HG02938 (cell line): ENCODE data around the gene CXCL16.

ENCODE experiments used
- ATAC-seq: cut with Tn5 transposase; IDR thresholded peaks from one replicate; pipeline ENCODE4 v1.9.1; 2021; ENCODE audit warnings: mild to moderate bottlenecking, moderate library complexity; ENCODE audit not compliant: unreplicated experiment

The CXCL16 gene, protein sequence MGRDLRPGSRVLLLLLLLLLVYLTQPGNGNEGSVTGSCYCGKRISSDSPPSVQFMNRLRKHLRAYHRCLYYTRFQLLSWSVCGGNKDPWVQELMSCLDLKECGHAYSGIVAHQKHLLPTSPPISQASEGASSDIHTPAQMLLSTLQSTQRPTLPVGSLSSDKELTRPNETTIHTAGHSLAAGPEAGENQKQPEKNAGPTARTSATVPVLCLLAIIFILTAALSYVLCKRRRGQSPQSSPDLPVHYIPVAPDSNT

GRCh38 chr17:4739122-4740024 lies at the start of gene CXCL16, which contains the start of gene ZMYND15:
CXCL16 (minus strand) TSS chr17:4739928; CDS start chr17:4739339, 589 bp downstream.
ZMYND15 (plus strand) TSS chr17:4739833; CDS start chr17:4740549, 716 bp downstream.
- ATAC-seq = no peak

- no peak for ATAC-seq
Observed at GRCh38 chr17:4788807-4789700, 49.3 kb upstream of the CXCL16 start, which contains the start of gene GLTPD2. GLTPD2 (plus strand) TSS chr17:4788964; CDS start chr17:4789012, 48 bp downstream.

GRCh38 chr17:4788159-4788806 lies 48.6 kb upstream of the CXCL16 start:
- no peak for ATAC-seq

DNA sequence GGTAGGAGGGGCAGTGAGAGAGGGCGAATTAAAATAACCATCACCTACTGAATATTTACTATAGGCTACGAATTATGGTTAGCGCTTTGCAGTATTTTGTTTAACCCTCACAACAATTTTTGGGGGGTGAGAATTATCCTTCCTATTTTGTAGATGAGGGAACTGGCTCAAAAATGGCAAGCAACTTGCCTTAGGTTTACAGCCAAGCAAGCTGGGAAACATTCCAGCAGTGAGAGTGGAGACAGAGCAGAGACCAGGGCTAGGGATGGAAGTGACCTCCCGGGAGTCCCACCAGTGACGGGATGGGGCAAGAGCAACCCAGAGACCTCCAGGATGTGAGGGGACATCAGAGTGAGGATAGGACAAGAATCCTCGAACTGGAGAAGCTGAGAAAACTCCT lies 46.8 kb upstream of the CXCL16 start:
- no peak for ATAC-seq

DNA sequence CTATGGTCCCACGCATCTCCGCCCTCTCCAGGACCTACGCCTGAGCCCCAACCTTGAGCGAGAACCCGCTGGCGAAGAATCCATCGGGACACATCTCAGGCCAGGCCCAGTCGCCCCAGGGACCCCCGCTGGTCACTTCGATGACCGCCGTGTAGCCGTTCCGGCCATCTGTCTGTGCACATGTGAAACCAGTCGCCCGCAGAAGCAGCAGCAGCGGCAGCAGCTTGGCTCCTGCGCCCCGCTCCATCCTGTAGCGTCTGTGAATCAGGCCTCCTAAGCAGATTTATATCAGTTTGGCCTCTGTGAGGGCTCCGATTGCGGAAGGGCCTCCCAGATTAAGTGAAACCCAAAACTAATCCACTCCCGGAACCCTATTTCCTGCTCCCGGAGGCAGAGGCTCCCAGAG lies 46.4 kb upstream of the CXCL16 start, which contains the start of gene VMO1:
TSS of gene VMO1 (minus strand) at position 259 of the 406 bp plus-strand sequence. CDS start at position 247, 12 bp downstream.
- ATAC-seq = no peak

DNA sequence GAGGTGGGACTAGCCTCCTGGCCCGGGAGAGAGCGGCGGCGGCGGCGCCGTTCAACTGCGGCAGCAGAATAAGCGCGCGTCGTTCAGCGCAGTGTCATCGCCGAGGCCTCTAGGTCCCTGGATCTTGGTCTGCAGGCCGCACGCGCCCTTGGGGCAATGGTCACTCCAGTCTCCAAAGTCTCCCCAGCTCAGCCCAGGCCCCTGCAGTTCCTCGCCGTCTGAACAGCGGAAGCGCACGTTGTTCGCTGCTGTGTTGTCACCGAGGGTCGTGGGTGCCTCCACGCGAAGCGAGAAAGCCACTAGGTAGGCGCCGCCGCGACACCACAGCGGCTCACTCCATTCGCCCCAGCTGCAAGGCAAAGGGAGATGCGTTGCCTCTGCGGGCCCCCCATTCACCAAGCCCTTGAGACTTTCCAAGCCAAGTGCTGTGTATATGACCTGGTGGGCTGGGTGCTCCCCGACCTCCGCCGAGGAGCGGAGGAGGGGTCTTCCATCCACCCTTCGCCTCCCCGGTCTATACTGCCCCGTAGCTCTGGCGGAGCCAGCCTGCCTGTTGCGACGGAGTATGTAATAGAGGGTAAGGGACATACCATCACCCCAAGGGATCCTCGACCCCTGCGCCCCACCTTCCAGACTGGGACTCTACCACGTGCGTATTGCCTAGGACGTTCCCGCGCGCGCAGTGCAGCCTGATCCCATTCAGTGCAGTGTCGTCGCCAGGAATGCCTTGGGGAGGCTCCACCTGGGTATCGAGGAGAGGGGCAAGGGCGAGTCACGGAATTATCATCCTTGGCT lies 45.8 kb upstream of the CXCL16 start:
- no peak for ATAC-seq

- no peak for ATAC-seq
Observed at GRCh38 chr17:4782652-4783051, 42.9 kb upstream of the CXCL16 start.

DNA sequence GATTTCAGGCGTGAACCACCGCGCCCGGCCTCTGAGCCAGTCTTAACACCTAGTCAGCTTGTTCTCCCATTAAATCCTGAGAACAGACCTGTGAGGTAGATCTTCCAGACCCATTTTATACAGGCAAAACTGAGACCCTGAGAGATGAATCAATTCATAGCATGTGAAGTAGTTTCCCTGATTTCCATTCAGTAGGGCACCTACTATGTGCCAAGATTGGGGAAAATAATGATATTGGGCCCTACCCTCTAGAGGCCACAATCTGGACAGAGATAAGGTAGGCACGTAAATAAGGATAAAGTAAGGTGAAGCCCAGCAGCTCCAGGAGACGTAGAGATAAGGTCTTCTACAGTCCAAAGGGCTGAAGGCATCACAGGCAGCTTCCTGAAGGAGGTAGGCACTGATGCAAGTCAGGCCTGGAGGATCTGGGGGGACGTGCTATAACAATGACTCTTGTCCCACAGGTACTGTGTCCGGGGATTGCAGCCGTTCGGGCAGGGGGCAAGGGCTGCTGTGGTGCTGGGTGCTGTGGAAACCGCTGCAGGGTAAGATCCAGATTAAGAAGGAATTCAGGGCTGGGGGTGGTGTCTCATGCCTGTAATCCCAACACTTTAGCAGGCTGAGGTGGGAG lies 40.7 kb upstream of the CXCL16 start:
- ATAC-seq = no peak

- ATAC-seq = no peak
Observed at GRCh38 chr17:4777969-4778760, 38.4 kb upstream of the CXCL16 start.

- no peak for ATAC-seq
Observed at GRCh38 chr17:4772235-4772613, 32.5 kb upstream of the CXCL16 start.

GRCh38 chr17:4771519-4772234 lies 31.9 kb upstream of the CXCL16 start, which contains the start of gene TM4SF5:
TM4SF5 (plus strand) TSS chr17:4771886; CDS start chr17:4771923, 37 bp downstream.
- ATAC-seq = no peak

- no peak for ATAC-seq
Observed at GRCh38 chr17:4769628-4770027, 29.9 kb upstream of the CXCL16 start.

DNA sequence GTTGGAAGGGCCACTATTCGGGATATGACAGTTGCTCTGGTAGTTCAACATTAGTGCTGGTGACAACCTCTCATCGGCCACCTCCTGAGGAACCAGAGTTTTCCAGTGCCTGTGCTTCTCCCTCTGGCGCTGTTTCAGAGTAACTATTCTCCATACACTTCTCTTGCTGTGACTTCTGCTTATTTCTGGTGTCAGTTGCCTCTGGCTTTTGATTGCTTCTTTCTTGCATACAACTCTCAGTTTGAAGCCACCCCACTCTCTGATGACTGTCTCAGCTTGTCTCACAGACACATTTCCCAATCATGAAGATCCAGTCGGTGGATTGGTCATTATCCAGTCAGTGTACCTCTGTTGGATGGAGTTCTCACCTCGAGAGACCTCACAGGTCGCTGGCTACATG lies 28.6 kb upstream of the CXCL16 start:
- no peak for ATAC-seq

GRCh38 chr17:4766723-4767122 lies 27.0 kb upstream of the CXCL16 start:
- ATAC-seq = no peak

- no peak for ATAC-seq
Observed at GRCh38 chr17:4766201-4766600, 26.5 kb upstream of the CXCL16 start.

- ATAC-seq = no peak
Observed at GRCh38 chr17:4764595-4764994, 24.9 kb upstream of the CXCL16 start.

DNA sequence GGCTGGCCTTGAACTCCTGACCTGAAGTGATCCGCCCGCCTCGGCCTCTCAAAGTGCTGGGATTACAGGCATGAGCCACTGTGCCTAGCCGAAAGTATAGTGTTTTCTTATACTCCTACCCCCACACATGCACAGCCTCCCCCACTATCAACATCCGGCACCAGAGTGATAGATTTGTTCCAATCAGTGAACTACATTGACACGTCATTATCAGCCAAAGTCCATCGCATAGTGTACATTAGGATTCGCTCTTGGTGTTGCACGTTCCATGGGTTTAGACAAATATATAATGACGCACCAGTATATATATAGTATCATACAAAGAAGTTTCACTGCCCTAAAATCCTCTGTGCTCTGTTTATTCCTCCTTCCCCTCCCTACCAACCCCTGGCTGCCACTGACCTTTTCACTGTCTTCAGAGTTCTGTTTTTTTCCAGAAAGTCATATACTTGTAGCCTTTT lies 20.1 kb upstream of the CXCL16 start:
- ATAC-seq = no peak
